Measurements from ENCODE around the gene INPP5D.
A peak's percentile ranks its signal among the peaks of the same experiment; 100 is the strongest.
"Not testable (repeated sequence)": the region's sequence is repeated elsewhere in the genome, so short reads cannot be mapped to it uniquely, and the experiment has no call there.

Gene INPP5D

GRCh38 chr2:233119123-233119522 lies 59.0 kb downstream of the INPP5D start:
- DNase-seq: no peak

GRCh38 chr2:233119806-233120205 lies 59.7 kb downstream of the INPP5D start:
- DNase-seq: no peak

- DNase-seq: no peak
Observed at GRCh38 chr2:233120459-233120858, 60.3 kb downstream of the INPP5D start.

GRCh38 chr2:233121856-233122255 lies 61.7 kb downstream of the INPP5D start:
- no peak for DNase-seq

GRCh38 chr2:233122541-233122940 lies 62.4 kb downstream of the INPP5D start:
- no peak for DNase-seq

- DNase-seq: not testable (repeated sequence)
Observed at GRCh38 chr2:233123576-233123975, 63.4 kb downstream of the INPP5D start.

GRCh38 chr2:233124421-233125080 lies 64.4 kb downstream of the INPP5D start:
- DNase-seq: no peak

- no peak for DNase-seq
Observed at GRCh38 chr2:233125455-233126065, 65.4 kb downstream of the INPP5D start.

GRCh38 chr2:233129351-233129978 lies 69.3 kb downstream of the INPP5D start:
- no peak for DNase-seq

GRCh38 chr2:233130024-233130423 lies 69.9 kb downstream of the INPP5D start:
- DNase-seq: no peak

- no peak for DNase-seq
Observed at GRCh38 chr2:233130481-233131020, 70.4 kb downstream of the INPP5D start.

- no peak for DNase-seq
Observed at GRCh38 chr2:233131936-233132720, 72.0 kb downstream of the INPP5D start.

- DNase-seq: no peak
Observed at GRCh38 chr2:233133239-233133638, 73.1 kb downstream of the INPP5D start.

GRCh38 chr2:233135421-233135820 lies 75.3 kb downstream of the INPP5D start:
- DNase-seq: no peak

- DNase-seq: no peak
Observed at GRCh38 chr2:233137040-233137439, 76.9 kb downstream of the INPP5D start.

- DNase-seq: no peak
Observed at GRCh38 chr2:233140077-233140585, 80.0 kb downstream of the INPP5D start.

- DNase-seq: no peak
Observed at GRCh38 chr2:233140978-233141377, 80.8 kb downstream of the INPP5D start.

GRCh38 chr2:233141901-233142300 lies 81.8 kb downstream of the INPP5D start:
- peak in 1 of 6 experiments; percentile 28 for DNase-seq

GRCh38 chr2:233142355-233142897 lies 82.3 kb downstream of the INPP5D start:
- no peak for DNase-seq

GRCh38 chr2:233143700-233144331 lies 83.7 kb downstream of the INPP5D start:
- DNase-seq: no peak

GRCh38 chr2:233145726-233146125 lies 85.6 kb downstream of the INPP5D start:
- no peak for DNase-seq

GRCh38 chr2:233146194-233146593 lies 86.1 kb downstream of the INPP5D start:
- no peak for DNase-seq

All from stimulated activated naive CD4-positive, alpha-beta T cell (primary cell).